Sigmoid colon (tissue), 7 donors: ENCODE results near the gene DGKH. TPM values are rescaled to one million over a fixed set of nuclear protein-coding genes. Genes with fewer than 3 reads are reported as not detected.

Source experiments
- DNase-seq: peaks from one replicate; pipeline ENCODE4 v3.0.0-alpha.2; 2019
- H3K27ac ChIP-seq, 4 donors: fragments of 200-600 bp; sonication (generic); one replicate each; pipeline ENCODE4 v1.5.1; 2016 to 2019; ENCODE audit warnings: mild to moderate bottlenecking in 1 of 4
- H3K27me3 ChIP-seq, 3 donors: fragments of 200-600 bp; sonication (generic); one replicate each; pipeline ENCODE4 v1.5.1; 2019; ENCODE audit warnings: mild to moderate bottlenecking in 1 of 3
- H3K36me3 ChIP-seq, 4 donors: fragments of 200-600 bp; sonication (generic); one replicate each; pipeline ENCODE4 v1.5.1; 2016 to 2019
- H3K4me1 ChIP-seq, 4 donors: fragments of 200-600 bp; sonication (generic); one replicate each; pipeline ENCODE4 v1.5.1; 2017 to 2019
- H3K4me3 ChIP-seq, 4 donors: fragments of 200-600 bp; sonication (generic); one replicate each; pipeline ENCODE4 v1.5.1; 2017 to 2019; ENCODE audit warnings: mild to moderate bottlenecking in 2 of 4, moderate library complexity in 1 of 4
- H3K9me3 ChIP-seq, 4 donors: fragments of 200-600 bp in 3 of 4; sonication (generic) in 3 of 4; one replicate each; pipeline versions ENCODE4 v1.5.1 to v1.6.1; 2013 to 2019
- CTCF ChIP-seq, 4 experiments: fragments of 450-650 bp in 3 of 4; fragments of 200-600 bp in 1 of 4; IDR thresholded peaks; one replicate each; pipeline ENCODE4 v1.5.1; 2016 to 2019; ENCODE audit warnings: antibody characterized with exemption in 4 of 4, mild to moderate bottlenecking in 3 of 4, moderate library complexity in 2 of 4
- EP300 ChIP-seq, 4 donors: sonication (generic); formaldehyde crosslinking; IDR thresholded peaks; one replicate each; pipeline ENCODE4 v1.6.1; 2017; ENCODE audit warnings: antibody characterized with exemption in 4 of 4
- POLR2A ChIP-seq, 2 donors: fragments of 450-650 bp; IDR thresholded peaks; one replicate each; pipeline ENCODE4 v1.6.1; 2016; ENCODE audit warnings: antibody characterized with exemption in 2 of 2, mild to moderate bottlenecking in 2 of 2, moderate library complexity in 2 of 2
- POLR2AphosphoS5 ChIP-seq, 4 donors: sonication (generic); formaldehyde crosslinking; IDR thresholded peaks; one replicate each; pipeline ENCODE4 v1.6.1; 2017; ENCODE audit warnings: antibody characterized with exemption in 4 of 4
- WGBS, 2 donors: extraction: QIAGEN DNeasy Blood & Tissue Kit; methylation state at CpG; one replicate each; pipeline ENCODE4 v1.1.7; 2013; 5-methylcytosine and 5-hydroxymethylcytosine counted together
- intact Hi-C: fragments of 100-400 bp; cut with DNase I; formaldehyde crosslinking; loops from one replicate; pipeline ENCODE4 v1.15.1; 2023
- polyA plus RNA-seq, 3 donors: library from polyadenylated mRNA; stranded (reverse); fragments of 200-250 nt; gene quantifications; one replicate each; pipeline ENCODE4 v1.2.3, GENCODE V29; 2013
- total RNA-seq, 4 donors: library from RNA; depleted of rRNA; stranded (reverse); fragments of >200 nt; gene quantifications; one replicate each; pipeline ENCODE4 v1.1.0, GENCODE V29; 2016
- donor health status: healthy with polysubstance abuse.
- donor health status: Bipolar disorder and iron deficiency.
- donor health status: healthy.

The DGKH gene
- total and polyA plus RNA-seq, 7 donors: 1.2 to 23.3 (median 13.9) TPM

- H3K27ac ChIP-seq: peak overlapping the region in 1 of 4 donors; percentile 46
- 84 to 92% methylated on average over 5 of the region's 5 CpGs for WGBS, 2 donors
- intact Hi-C loops: no loop called here
Measured at GRCh38 chr13:42054798-42055499, 6.5 kb downstream of the DGKH start.

GRCh38 chr13:42055500-42056085, 7.1 kb downstream of the DGKH start:
- no peak for TF ChIP-seq POLR2A (IDR thresholded peaks at IDR 0.05)
- no peak for TF ChIP-seq CTCF (IDR thresholded peaks at IDR 0.05)
- TF ChIP-seq POLR2AphosphoS5 (IDR thresholded peaks at IDR 0.05): no peak
- TF ChIP-seq EP300 (IDR thresholded peaks at IDR 0.05): no peak
- H3K4me1 ChIP-seq: peaks cover 0 to 24% (median 0%) of the 10 kb centered on the region in 4 donors
- H3K27ac ChIP-seq: peak overlapping the region in 2 of 4 donors; percentile 2 to 46
- intact Hi-C loops: no loop called here
- no peaks in the 10 kb centered on the region for H3K27me3 ChIP-seq
- H3K9me3 ChIP-seq: peaks cover 0 to 3% (median 0%) of the 10 kb centered on the region in 4 donors
- H3K36me3 ChIP-seq: no peaks in the 10 kb centered on the region
- H3K4me3 ChIP-seq: no peak overlapping the region
- no peak for DNase-seq
- 63 to 71% methylated on average over 6 of the region's 6 CpGs for WGBS, 2 donors

More at GRCh38 chr13:42054798-42055499, 6.5 kb downstream of the DGKH start:
- DNase-seq: no peak
- Histone ChIP-seq H3K4me3 (no peak overlapping the region), H3K9me3 (peaks cover 0 to 3% (median 0%) of the 10 kb centered on the region in 4 donors), H3K4me1 (peaks cover 0 to 24% (median 2%) of the 10 kb centered on the region in 4 donors), H3K27me3 (no peaks in the 10 kb centered on the region), H3K36me3 (no peaks in the 10 kb centered on the region)
- TF ChIP-seq CTCF (IDR thresholded peaks at IDR 0.05): no peak

GRCh38 chr13:42056146-42056545, 7.7 kb downstream of the DGKH start:
- TF ChIP-seq POLR2AphosphoS5 (IDR thresholded peaks at IDR 0.05) (no peak), POLR2A (IDR thresholded peaks at IDR 0.05) (no peak), EP300 (IDR thresholded peaks at IDR 0.05) (no peak), CTCF (IDR thresholded peaks at IDR 0.05) (no peak)
- WGBS, 2 donors: 22 to 55% methylated on average over 1 of the region's 1 CpG
- intact Hi-C loops: no loop called here
- H3K9me3 ChIP-seq: peaks cover 0 to 3% (median 0%) of the 10 kb centered on the region in 4 donors
- peak overlapping the region in 2 of 4 donors; percentile 2 to 46 for H3K27ac ChIP-seq
- no peak for DNase-seq
- H3K4me1 ChIP-seq: peaks cover 0 to 24% (median 0%) of the 10 kb centered on the region in 4 donors
- H3K4me3 ChIP-seq: peak overlapping the region in 1 of 4 donors; percentile 25
- no peaks in the 10 kb centered on the region for H3K27me3 ChIP-seq
- H3K36me3 ChIP-seq: no peaks in the 10 kb centered on the region

GRCh38 chr13:42056583-42056982, 8.1 kb downstream of the DGKH start:
- peak overlapping the region in 2 of 4 donors; percentile 2 to 43 for H3K27ac ChIP-seq
- H3K9me3 ChIP-seq: peaks cover 0 to 3% (median 0%) of the 10 kb centered on the region in 4 donors
- H3K4me1 ChIP-seq: peaks cover 0 to 24% (median 0%) of the 10 kb centered on the region in 4 donors
- 77 to 81% methylated on average over 6 of the region's 6 CpGs for WGBS, 2 donors
- intact Hi-C loops: no loop called here
- peak overlapping the region in 1 of 4 donors; percentile 25 for H3K4me3 ChIP-seq
- no peaks in the 10 kb centered on the region for H3K36me3 ChIP-seq
- no peaks in the 10 kb centered on the region for H3K27me3 ChIP-seq
- no peak for DNase-seq
- no peak for TF ChIP-seq POLR2A (IDR thresholded peaks at IDR 0.05)
- TF ChIP-seq EP300 (IDR thresholded peaks at IDR 0.05): no peak
- TF ChIP-seq POLR2AphosphoS5 (IDR thresholded peaks at IDR 0.05): no peak
- no peak for TF ChIP-seq CTCF (IDR thresholded peaks at IDR 0.05)
